Measurements from ENCODE around the gene TRAPPC3. TPM values are rescaled to one million over a fixed set of nuclear protein-coding genes. Genes with fewer than 3 reads are reported as not detected.

TRAPPC3 gene
- total RNA-seq, 1 donor from 2014 or later: 50.7 TPM

DNA sequence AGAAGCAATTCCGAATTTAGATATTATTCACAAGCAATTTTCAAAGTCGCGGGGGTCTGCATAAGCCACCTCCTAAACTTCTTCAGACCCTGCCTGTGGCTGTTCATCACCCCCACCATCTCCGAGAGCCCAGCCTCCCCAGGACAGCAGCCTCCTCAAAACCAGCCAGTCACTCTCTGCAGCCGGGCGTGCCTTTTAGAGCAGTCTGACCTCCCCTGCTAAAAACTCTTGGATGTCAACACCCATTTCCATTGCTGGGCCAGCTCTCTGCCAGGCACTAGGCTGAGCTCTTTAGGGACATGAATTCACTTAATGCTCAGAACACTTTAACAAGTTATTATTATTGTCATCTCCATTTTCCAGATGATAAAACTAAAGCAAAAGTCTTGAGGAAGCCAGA, 48.9 kb downstream of the TRAPPC3 start:
- Mint-ChIP-seq H3K27ac (ENCODE audit: unreplicated experiment) (no peak overlapping the region), H3K4me1 (ENCODE audit: unreplicated experiment) (no peaks in the 10 kb centered on the region), H3K4me3 (ENCODE audit: unreplicated experiment) (no peak overlapping the region), H3K36me3 (ENCODE audit: low read depth, unreplicated experiment) (no peaks in the 10 kb centered on the region), H3K9me3 (ENCODE audit: unreplicated experiment) (no peaks in the 10 kb centered on the region), H3K27me3 (ENCODE audit: unreplicated experiment) (peaks cover 8% of the 10 kb centered on the region)
- no peak for DNase-seq (ENCODE audit: low spot score)
- TF ChIP-seq, protein P1, sequence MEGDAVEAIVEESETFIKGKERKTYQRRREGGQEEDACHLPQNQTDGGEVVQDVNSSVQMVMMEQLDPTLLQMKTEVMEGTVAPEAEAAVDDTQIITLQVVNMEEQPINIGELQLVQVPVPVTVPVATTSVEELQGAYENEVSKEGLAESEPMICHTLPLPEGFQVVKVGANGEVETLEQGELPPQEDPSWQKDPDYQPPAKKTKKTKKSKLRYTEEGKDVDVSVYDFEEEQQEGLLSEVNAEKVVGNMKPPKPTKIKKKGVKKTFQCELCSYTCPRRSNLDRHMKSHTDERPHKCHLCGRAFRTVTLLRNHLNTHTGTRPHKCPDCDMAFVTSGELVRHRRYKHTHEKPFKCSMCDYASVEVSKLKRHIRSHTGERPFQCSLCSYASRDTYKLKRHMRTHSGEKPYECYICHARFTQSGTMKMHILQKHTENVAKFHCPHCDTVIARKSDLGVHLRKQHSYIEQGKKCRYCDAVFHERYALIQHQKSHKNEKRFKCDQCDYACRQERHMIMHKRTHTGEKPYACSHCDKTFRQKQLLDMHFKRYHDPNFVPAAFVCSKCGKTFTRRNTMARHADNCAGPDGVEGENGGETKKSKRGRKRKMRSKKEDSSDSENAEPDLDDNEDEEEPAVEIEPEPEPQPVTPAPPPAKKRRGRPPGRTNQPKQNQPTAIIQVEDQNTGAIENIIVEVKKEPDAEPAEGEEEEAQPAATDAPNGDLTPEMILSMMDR (IDR thresholded peaks at IDR 0.05; ENCODE audit: unreplicated experiment): no peak

DNA sequence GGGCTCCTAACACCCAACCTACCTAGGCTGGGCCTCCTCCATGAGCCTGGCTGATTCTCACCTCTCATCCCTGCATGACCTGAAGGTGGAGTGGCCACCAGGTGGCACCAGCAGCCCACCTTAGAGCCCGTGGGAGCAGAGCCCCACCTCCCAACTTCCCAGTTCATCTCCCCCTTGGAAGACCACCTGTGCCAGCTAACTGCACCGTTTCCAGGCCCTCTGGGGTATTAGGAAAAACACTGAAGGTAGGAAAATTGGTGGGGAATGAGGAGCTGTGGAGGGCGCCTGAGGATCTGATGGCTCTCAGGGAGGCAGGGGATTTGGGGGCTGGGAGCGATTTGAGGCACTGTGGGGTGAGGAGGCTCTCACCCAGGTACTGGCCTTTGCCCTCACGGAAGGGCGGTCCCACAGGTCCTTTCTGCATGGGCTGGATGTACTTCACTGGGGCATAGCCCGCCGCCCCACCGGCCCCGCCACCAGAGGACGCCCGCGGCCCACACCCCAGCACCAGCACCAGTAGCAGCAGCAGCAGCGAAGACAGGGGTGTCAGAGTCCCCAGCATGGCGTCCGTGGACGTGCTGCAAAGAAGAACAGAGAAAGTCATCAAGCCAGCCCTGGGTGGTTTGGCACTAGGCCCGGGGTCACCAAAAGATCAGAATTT, 49.5 kb downstream of the TRAPPC3 start:
- TF ChIP-seq, protein P1 (IDR thresholded peaks at IDR 0.05; ENCODE audit: unreplicated experiment): peak; percentile 76
- H3K27ac Mint-ChIP-seq (ENCODE audit: unreplicated experiment): no peak overlapping the region
- H3K9me3 Mint-ChIP-seq (ENCODE audit: unreplicated experiment): no peaks in the 10 kb centered on the region
- peaks cover 8% of the 10 kb centered on the region for H3K27me3 Mint-ChIP-seq (ENCODE audit: unreplicated experiment)
- no peaks in the 10 kb centered on the region for H3K36me3 Mint-ChIP-seq (ENCODE audit: low read depth, unreplicated experiment)
- H3K4me3 Mint-ChIP-seq (ENCODE audit: unreplicated experiment): no peak overlapping the region
- no peaks in the 10 kb centered on the region for H3K4me1 Mint-ChIP-seq (ENCODE audit: unreplicated experiment)
- DNase-seq (ENCODE audit: low spot score): peak; percentile 87

DNA sequence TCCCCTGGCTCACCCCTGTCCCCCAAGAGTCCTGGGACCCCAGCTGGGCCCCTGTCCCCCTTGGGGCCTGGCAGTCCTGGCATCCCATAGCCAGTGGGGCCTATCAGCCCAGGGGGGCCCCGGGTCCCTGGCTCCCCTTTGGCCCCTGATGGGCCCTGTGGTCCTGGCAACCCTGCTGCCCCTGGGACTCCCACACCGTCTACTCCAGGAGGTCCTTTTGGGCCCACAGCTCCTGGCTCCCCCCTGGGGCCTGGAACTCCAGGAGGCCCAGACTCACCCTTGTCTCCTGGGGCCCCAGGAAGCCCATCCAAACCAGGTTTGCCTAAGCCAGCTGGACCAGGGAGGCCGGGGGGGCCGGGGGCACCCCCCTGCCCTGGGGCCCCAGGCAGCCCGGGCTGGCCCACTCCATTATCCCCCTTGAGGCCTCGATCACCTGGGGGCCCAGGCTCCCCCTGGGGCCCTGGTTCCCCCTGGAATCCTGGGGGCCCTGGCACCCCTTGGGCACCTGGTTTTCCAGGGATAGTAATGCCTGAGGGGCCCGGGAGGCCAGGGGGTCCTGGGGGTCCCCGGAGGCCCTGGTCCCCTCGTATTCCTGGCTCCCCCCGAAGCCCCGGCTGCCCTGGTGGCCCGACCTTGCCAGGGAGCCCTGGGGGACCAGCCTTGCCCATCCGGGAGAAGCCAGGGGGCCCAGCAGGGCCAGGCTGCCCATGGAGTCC, 50.5 kb downstream of the TRAPPC3 start:
- Mint-ChIP-seq H3K27ac (ENCODE audit: unreplicated experiment) (no peak overlapping the region), H3K4me1 (ENCODE audit: unreplicated experiment) (no peaks in the 10 kb centered on the region), H3K36me3 (ENCODE audit: low read depth, unreplicated experiment) (no peaks in the 10 kb centered on the region), H3K4me3 (ENCODE audit: unreplicated experiment) (no peak overlapping the region), H3K27me3 (ENCODE audit: unreplicated experiment) (peaks cover 8% of the 10 kb centered on the region), H3K9me3 (ENCODE audit: unreplicated experiment) (no peaks in the 10 kb centered on the region)
- TF ChIP-seq, protein P1 (IDR thresholded peaks at IDR 0.05; ENCODE audit: unreplicated experiment): no peak
- no peak for DNase-seq (ENCODE audit: low spot score)

DNA sequence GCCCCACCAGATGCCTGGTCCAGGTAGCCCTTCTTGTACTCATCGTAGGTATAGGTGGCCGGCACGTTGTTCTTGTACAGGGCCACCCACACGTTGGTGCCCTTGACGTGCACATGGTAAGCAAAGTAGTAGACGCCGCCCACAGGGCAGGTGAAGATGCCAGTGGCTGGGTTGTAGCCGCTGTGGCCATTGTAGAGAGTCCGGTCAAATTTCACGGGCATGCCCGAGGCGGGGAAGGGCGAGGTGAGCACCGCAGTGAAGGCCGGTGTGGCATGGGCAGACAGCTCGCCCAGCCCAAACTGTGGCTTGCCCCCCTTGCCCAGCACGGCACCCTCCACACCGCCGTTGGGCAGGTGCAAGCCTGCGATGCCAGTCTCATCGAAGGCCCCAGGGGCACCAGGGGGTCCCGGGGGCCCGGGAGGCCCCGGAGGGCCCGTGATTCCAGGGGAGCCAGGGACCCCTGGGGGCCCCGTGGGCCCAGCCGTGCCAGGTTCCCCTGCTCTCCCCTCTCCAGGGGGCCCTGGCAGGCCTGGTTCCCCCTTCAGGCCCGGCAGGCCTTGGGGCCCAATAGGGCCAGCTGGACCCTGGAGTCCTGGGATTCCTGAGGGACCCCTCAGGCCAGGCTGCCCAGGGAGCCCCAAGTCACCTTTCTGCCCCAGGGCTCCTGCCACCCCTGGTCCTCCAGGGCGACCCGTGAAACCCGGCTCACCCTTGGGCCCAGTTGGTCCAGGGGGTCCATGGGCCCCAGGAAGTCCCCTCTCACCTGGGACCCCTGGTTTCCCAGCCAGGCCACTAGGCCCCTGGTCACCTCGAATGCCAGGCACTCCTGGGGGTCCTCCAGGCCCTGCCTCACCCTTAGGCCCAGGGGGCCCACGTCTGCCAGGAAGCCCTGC, 51.3 kb downstream of the TRAPPC3 start:
- Mint-ChIP-seq H3K4me1 (ENCODE audit: unreplicated experiment) (no peaks in the 10 kb centered on the region), H3K27me3 (ENCODE audit: unreplicated experiment) (peaks cover 8% of the 10 kb centered on the region), H3K4me3 (ENCODE audit: unreplicated experiment) (no peak overlapping the region), H3K27ac (ENCODE audit: unreplicated experiment) (no peak overlapping the region), H3K9me3 (ENCODE audit: unreplicated experiment) (no peaks in the 10 kb centered on the region), H3K36me3 (ENCODE audit: low read depth, unreplicated experiment) (no peaks in the 10 kb centered on the region)
- TF ChIP-seq, protein P1 (IDR thresholded peaks at IDR 0.05; ENCODE audit: unreplicated experiment): no peak
- DNase-seq (ENCODE audit: low spot score): no peak
